Endothelial cell of umbilical vein (primary cell): ENCODE data around the gene TICAM1. TPM values are rescaled to one million over a fixed set of nuclear protein-coding genes. Genes with fewer than 3 reads are reported as not detected.

Experiments
- BruUV-seq: library from RNA; stranded (reverse); fragments of 400-500 nt; replicated peaks from 2 replicates; lab custom pipeline; 2021; lab: Mats Ljungman, UMichigan
- CTCF ChIA-PET: fragments of 300-600, 350-600 bp; sonication (Branson Sonifier 250); formaldehyde crosslinking; loops from one replicate; lab custom pipeline; 2021; ENCODE audit warnings: antibody characterized with exemption, inconsistent platforms; lab: Charles Lee
- POLR2A ChIA-PET: fragments of 300-600, 350-600 bp; sonication (Branson Sonifier 250); formaldehyde crosslinking; loops from one replicate; lab custom pipeline; 2021; ENCODE audit warnings: antibody characterized with exemption, inconsistent platforms; lab: Charles Lee
- DNase-seq: peaks from one replicate; pipeline ENCODE4 v3.0.0-alpha.2; 2011; ENCODE audit warnings: low read depth, low spot score
- FAIRE-seq: peaks from 2 replicates; lab custom pipeline; 2011; peaks lifted over from hg19 to GRCh38; lab: Jason Lieb, UNC
- H2AFZ ChIP-seq: 2 replicates; pipeline ENCODE4 v1.6.0; 2012; ENCODE audit warnings: low read depth, low read length, control low read depth, inconsistent platforms
- H3K27ac ChIP-seq: 2 replicates; pipeline ENCODE4 v1.5.1; 2011; ENCODE audit warnings: low read depth, mild to moderate bottlenecking, control low read depth, low read length, moderate library complexity; ENCODE audit not compliant: insufficient read depth
- H3K27me3 ChIP-seq, 2 experiments: 2 replicates each; pipeline versions ENCODE4 v1.6.0 to v1.6.1; 2011; ENCODE audit warnings: low read length in 2 of 2, mixed read lengths in 1 of 2; ENCODE audit not compliant: control insufficient read depth in 2 of 2, insufficient read depth in 2 of 2
- H3K36me3 ChIP-seq, 2 experiments: 2 replicates in 1 of 2; 3 replicates in 1 of 2; pipeline ENCODE4 v1.5.1; 2011; ENCODE audit warnings: low read length in 2 of 2, mild to moderate bottlenecking in 1 of 2, moderate library complexity in 1 of 2; ENCODE audit not compliant: control insufficient read depth in 2 of 2, insufficient read depth in 2 of 2; ENCODE audit errors: extremely low read depth in 1 of 2
- H3K4me1 ChIP-seq: 3 replicates; pipeline ENCODE4 v1.5.1; 2011; ENCODE audit warnings: mild to moderate bottlenecking, low read length; ENCODE audit not compliant: control insufficient read depth, insufficient read depth; ENCODE audit errors: extremely low read depth
- H3K4me2 ChIP-seq: 2 replicates; pipeline ENCODE4 v1.6.1; 2011; ENCODE audit warnings: low read length, control low read depth, mixed read lengths; ENCODE audit not compliant: insufficient read depth
- H3K4me3 ChIP-seq, 3 experiments: fragments of 200-600 bp in 1 of 3; sonication (generic), shearing (Covaris generic) in 1 of 3; replicated peaks in 1 of 3; 2 replicates each; pipeline ENCODE4 v1.5.1; 2011 to 2016; ENCODE audit warnings: control low read depth in 3 of 3, low read length in 3 of 3, mild to moderate bottlenecking in 2 of 3, inconsistent platforms in 1 of 3, low read depth in 1 of 3, moderate library complexity in 1 of 3; ENCODE audit not compliant: insufficient read depth in 1 of 3
- H3K79me2 ChIP-seq: 2 replicates; pipeline ENCODE4 v1.6.0; 2012; ENCODE audit warnings: low read length, inconsistent platforms; ENCODE audit not compliant: control insufficient read depth, insufficient read depth
- H3K9ac ChIP-seq: replicated peaks from 2 replicates; pipeline ENCODE3; 2011; ENCODE audit warnings: low read length, control low read depth; ENCODE audit not compliant: insufficient read depth; ENCODE audit errors: extremely low read depth
- H3K9me1 ChIP-seq: replicated peaks from 3 replicates; pipeline ENCODE4 v1.6.0; 2011; ENCODE audit warnings: mild to moderate bottlenecking, low read length; ENCODE audit not compliant: control insufficient read depth, insufficient read depth; ENCODE audit errors: extremely low read depth
- H3K9me3 ChIP-seq: replicated peaks from 2 replicates; pipeline ENCODE4 v1.5.1; 2012; ENCODE audit warnings: low read length, inconsistent platforms; ENCODE audit not compliant: control insufficient read depth, insufficient read depth
- H4K20me1 ChIP-seq: replicated peaks from 2 replicates; pipeline ENCODE3; 2011; ENCODE audit warnings: mild to moderate bottlenecking, low read length; ENCODE audit not compliant: control insufficient read depth, insufficient read depth; ENCODE audit errors: extremely low read depth
- CTCF ChIP-seq, 2 donors: IDR thresholded peaks; 1 replicate in 1 of 2; 2 replicates in 1 of 2; pipeline ENCODE4 v1.5.1; 2011; ENCODE audit warnings: low read length in 2 of 2, mild to moderate bottlenecking in 2 of 2, moderate library complexity in 2 of 2, control low read depth in 1 of 2, inconsistent platforms in 1 of 2, low read depth in 1 of 2; ENCODE audit not compliant: insufficient read depth in 1 of 2; ENCODE audit errors: extremely low read depth in 1 of 2
- EZH2 ChIP-seq: IDR thresholded peaks from 2 replicates; pipeline ENCODE4 v1.6.1; 2012; ENCODE audit warnings: borderline replicate concordance, low read depth, mild to moderate bottlenecking, moderate library complexity, low read length, inconsistent platforms; ENCODE audit not compliant: severe bottlenecking
- FOS ChIP-seq: IDR thresholded peaks from 2 replicates; pipeline ENCODE4 v1.6.1; 2011; ENCODE audit warnings: mild to moderate bottlenecking, low read length, moderate library complexity, borderline replicate concordance; ENCODE audit not compliant: insufficient read depth
- GATA2 ChIP-seq: IDR thresholded peaks from 2 replicates; pipeline ENCODE4 v1.7.0; 2011; ENCODE audit warnings: low read depth, mild to moderate bottlenecking, moderate library complexity, mixed read lengths, low read length; ENCODE audit not compliant: insufficient read length, insufficient read depth
- JUN ChIP-seq: IDR thresholded peaks from 2 replicates; pipeline ENCODE4 v1.6.1; 2011; ENCODE audit warnings: borderline replicate concordance, low read depth; ENCODE audit not compliant: insufficient read length, insufficient read depth
- MAX ChIP-seq: IDR thresholded peaks from 2 replicates; pipeline ENCODE4 v1.6.1; 2011; ENCODE audit not compliant: insufficient read depth, insufficient read length
- MYC ChIP-seq: IDR thresholded peaks from one replicate; pipeline ENCODE4 v1.6.1; 2011; ENCODE audit warnings: mild to moderate bottlenecking, low read depth, low read length
- POLR2A ChIP-seq: IDR thresholded peaks from 2 replicates; pipeline ENCODE4 v1.6.1; 2012; ENCODE audit warnings: low read depth, mild to moderate bottlenecking, control low read depth, low read length
- POLR2AphosphoS5 ChIP-seq: IDR thresholded peaks from 2 replicates; pipeline ENCODE4 v1.6.1; 2012; ENCODE audit warnings: low read depth, mild to moderate bottlenecking, control low read depth, low read length, moderate library complexity; ENCODE audit not compliant: insufficient read depth
- dilution Hi-C: fragments of 300-500 bp; cut with MboI; formaldehyde crosslinking; loops from one replicate; pipeline ENCODE4 v1.15.0; 2019; ENCODE audit warnings: low sequenced_read_pairs; ENCODE audit not compliant: extremely low pct_ligation_motif_present
- intact Hi-C: fragments of 100-400 bp; cut with micrococcal nuclease; formaldehyde crosslinking; loops from one replicate; pipeline ENCODE4 v1.10.0; 2022
- polyA plus RNA-seq, 4 experiments: library from polyadenylated mRNA; depleted of rRNA in 3 of 4; stranded (reverse) in 3 of 4; unstranded in 1 of 4; fragments of >200 nt; gene quantifications; 2 replicates each; pipeline versions ENCODE4 v1.2.1 to v1.2.3, GENCODE V29; 2011 to 2012; ENCODE audit warnings: missing spikeins in 1 of 4
- total RNA-seq: library from RNA; stranded (reverse); gene quantifications from 2 replicates; pipeline ENCODE4 v1.2.3, GENCODE V29; 2021

Gene TICAM1
- total and polyA plus RNA-seq, 2 donors (not counting 3 experiments of a cell fraction or from before 2014, with no cell fraction given) = 4.8 to 17.6 TPM

GRCh38 chr19:4829001-4829712 lies 2.4 kb downstream of the TICAM1 start:
- Histone ChIP-seq H3K27ac (no peak overlapping the region), H3K9ac (no peak overlapping the region), H3K79me2 (peaks cover 38% of the 10 kb centered on the region), H3K9me3 (no peaks in the 10 kb centered on the region), H2AFZ (no peak overlapping the region), H4K20me1 (no peaks in the 10 kb centered on the region), H3K36me3 (no peaks in the 10 kb centered on the region), H3K4me3 (no peak overlapping the region), H3K27me3 (no peaks in the 10 kb centered on the region), H3K4me1 (peaks cover 8% of the 10 kb centered on the region), H3K4me2 (no peak overlapping the region), H3K9me1 (no peaks in the 10 kb centered on the region)
- FAIRE-seq (no peak), DNase-seq (no peak)
- BruUV-seq = no TSS peak
- ChIA-PET CTCF (interaction anchor here (1.2 to 7.5 kb wide), 4 partner anchors 11 to 22 kb away, joined by 5 to 47 read pairs (median 14); no protein-coding TSS in a partner anchor), POLR2A (no interaction called here)
- TF ChIP-seq JUN = no peak
- no peak for TF ChIP-seq CTCF (IDR thresholded peaks at IDR 0.05; ENCODE audit: extremely low read depth in 1 of 2, insufficient read depth in 1 of 2, low read depth in 1 of 2, low read length in 2 of 2)
- TF ChIP-seq MAX = no peak
- no peak for TF ChIP-seq POLR2A
- no peak for TF ChIP-seq EZH2
- no peak for TF ChIP-seq POLR2AphosphoS5
- no peak for TF ChIP-seq GATA2
- no peak for TF ChIP-seq FOS
- TF ChIP-seq MYC = no peak
- intact Hi-C loops = no loop called here
- dilution Hi-C loops = no loop called here
